ENCODE results near the gene AUTS2.

GRCh38 chr7:70400829-70401380 lies 802.6 kb downstream of the AUTS2 start:
- TF ChIP-seq CTCF (IDR thresholded peaks at IDR 0.05) (no peak), POLR2A (IDR thresholded peaks at IDR 0.05) (no peak)
